K562 (cell line): ENCODE data around the gene LRP1B.

Experiments used
- BACH1 ChIP-seq: fragments of 200-800 bp; sonication (Bioruptor generic); IDR thresholded peaks from 2 replicates; pipeline ENCODE4 v1.6.1; 2016; ENCODE audit warnings: missing genetic modification characterization, missing compliant biosample characterization
- BCOR ChIP-seq: fragments of 450-650 bp; IDR thresholded peaks from 2 replicates; pipeline ENCODE4 v1.6.1; 2016
- CBX8 ChIP-seq: fragments of 200-600 bp; sonication (generic); IDR thresholded peaks from 2 replicates; pipeline ENCODE4 v1.6.1; 2012; ENCODE audit warnings: borderline replicate concordance, mixed run types, low read depth, mild to moderate bottlenecking, moderate library complexity, mixed read lengths, low read length, control low read depth, inconsistent platforms; ENCODE audit not compliant: poor library complexity, severe bottlenecking; ENCODE audit errors: extremely low read depth
- CHCHD3 ChIP-seq: fragments of 250-450 bp; sonication (Bioruptor Pico); IDR thresholded peaks from 2 replicates; pipeline ENCODE4 v2.1.2; 2022; ENCODE audit warnings: mild to moderate bottlenecking
- CTCF ChIP-seq, 3 experiments: IDR thresholded peaks in 2 of 3; conservative IDR thresholded peaks in 1 of 3; 2 replicates each; pipeline ENCODE4 v1.5.1; 2011 to 2012; ENCODE audit warnings: low read length in 3 of 3, mild to moderate bottlenecking in 3 of 3, control low read depth in 2 of 3, improper control_type of control experiment in 1 of 3, inconsistent platforms in 1 of 3, low read depth in 1 of 3, mixed read lengths in 1 of 3, moderate library complexity in 1 of 3; ENCODE audit not compliant: insufficient read depth in 2 of 3
- E2F6 ChIP-seq, 2 experiments: IDR thresholded peaks; 2 replicates each; pipeline ENCODE4 v1.6.1; 2011; ENCODE audit warnings: borderline replicate concordance in 1 of 2, control low read depth in 1 of 2, low read depth in 1 of 2, low read length in 1 of 2, mild to moderate bottlenecking in 1 of 2, mixed read lengths in 1 of 2, moderate library complexity in 1 of 2; ENCODE audit not compliant: insufficient read depth in 1 of 2, insufficient read length in 1 of 2, poor library complexity in 1 of 2, severe bottlenecking in 1 of 2; ENCODE audit errors: extremely low read depth in 1 of 2
- ETV6 ChIP-seq, 3 experiments: fragments of 150-350 bp in 1 of 3; sonication (generic) in 1 of 3; formaldehyde crosslinking in 1 of 3; IDR thresholded peaks; 2 replicates each; pipeline versions ENCODE4 v1.6.1 to v1.8.0; 2014 to 2022; ENCODE audit warnings: borderline replicate concordance in 2 of 3, low read depth in 2 of 3, antibody characterized with exemption in 1 of 3, low read length in 1 of 3, mild to moderate bottlenecking in 1 of 3, missing genetic modification reagents in 1 of 3
- FOXA1 ChIP-seq: fragments of 450-650 bp; IDR thresholded peaks from 2 replicates; pipeline ENCODE4 v1.6.1; 2016; ENCODE audit warnings: mild to moderate bottlenecking, borderline replicate concordance
- NFIC ChIP-seq: fragments of 450-650 bp; IDR thresholded peaks from 2 replicates; pipeline ENCODE4 v1.6.1; 2017; ENCODE audit warnings: mild to moderate bottlenecking, inconsistent platforms
- SIN3A ChIP-seq, 2 experiments: fragments of 150-350 bp in 1 of 2; IDR thresholded peaks; 2 replicates each; pipeline ENCODE4 v1.6.1; 2011 to 2016; ENCODE audit warnings: borderline replicate concordance in 2 of 2, low read depth in 2 of 2, low read length in 2 of 2, mild to moderate bottlenecking in 2 of 2, moderate library complexity in 2 of 2; ENCODE audit not compliant: control insufficient read depth in 1 of 2
- ZNF449 ChIP-seq: fragments of 250-450 bp; sonication (Bioruptor Pico); IDR thresholded peaks from 2 replicates; pipeline ENCODE4 v1.8.0; 2022; ENCODE audit warnings: moderate library complexity, mild to moderate bottlenecking, inconsistent platforms

GRCh38 chr2:141586985-141587384 lies 543.8 kb downstream of the LRP1B start:
- TF ChIP-seq ZNF449 (CRISPR knock-in tag) (no peak), CTCF (IDR thresholded peaks at IDR 0.05 in 2 of 3, conservative IDR thresholded peaks at IDR 0.05 in 1 of 3; ENCODE audit: insufficient read depth in 2 of 3, low read depth in 1 of 3, low read length in 3 of 3) (no peak), BACH1 (tag) (no peak), E2F6 (IDR thresholded peaks at IDR 0.05; ENCODE audit: borderline replicate concordance in 1 of 2, extremely low read depth in 1 of 2, insufficient read depth in 1 of 2, insufficient read length in 1 of 2, low read depth in 1 of 2, low read length in 1 of 2, poor library complexity in 1 of 2, severe bottlenecking in 1 of 2) (no peak), CHCHD3 (CRISPR knock-in tag) (no peak), NFIC (no peak), ETV6 (IDR thresholded peaks at IDR 0.05; ENCODE audit: borderline replicate concordance in 1 of 2, low read depth in 2 of 2, low read length in 1 of 2) (no peak), ETV6 (CRISPR knock-in tag; IDR thresholded peaks at IDR 0.05; ENCODE audit: borderline replicate concordance) (no peak), BCOR (no peak), SIN3A (IDR thresholded peaks at IDR 0.05; ENCODE audit: borderline replicate concordance in 2 of 2, control insufficient read depth in 1 of 2, low read depth in 2 of 2, low read length in 2 of 2) (no peak), FOXA1 (no peak), CBX8 (no peak)
